Heart left ventricle (tissue), 16 donors: ENCODE results near the gene CENPV. TPM values are rescaled to one million over a fixed set of nuclear protein-coding genes. Genes with fewer than 3 reads are reported as not detected.
"Not testable (repeated sequence)": the region's sequence is repeated elsewhere in the genome, so short reads cannot be mapped to it uniquely, and the experiment has no call there.

Experiments
- ATAC-seq, 4 donors: fragments of 200-7000 bp; cut with Tn5 transposase; one replicate each; pipeline ENCODE4 v1.9.1; 2020 to 2022; ENCODE audit warnings: moderate library complexity in 4 of 4, mild to moderate bottlenecking in 3 of 4, moderate number of reproducible peaks in 1 of 4
- DNase-seq, 5 donors: peaks; one replicate each; pipeline ENCODE4 v3.0.0-alpha.2; 2020
- H3K27ac ChIP-seq, 12 donors: fragments of 200-600 bp; sonication (generic) in 4 of 12; one replicate each; pipeline versions ENCODE4 v1.5.0 to v1.8.0; 2016 to 2022; ENCODE audit warnings: mild to moderate bottlenecking in 2 of 12
- H3K27me3 ChIP-seq, 9 donors: fragments of 200-600 bp; sonication (generic) in 2 of 9; one replicate each; pipeline versions ENCODE4 v1.5.1 to v1.8.0; 2016 to 2022; ENCODE audit warnings: mild to moderate bottlenecking in 3 of 9
- H3K36me3 ChIP-seq, 9 donors: fragments of 200-600 bp; sonication (generic) in 2 of 9; one replicate each; pipeline versions ENCODE4 v1.5.0 to v1.8.0; 2018 to 2022; ENCODE audit warnings: mild to moderate bottlenecking in 2 of 9
- H3K4me1 ChIP-seq, 12 donors: fragments of 200-600 bp; sonication (generic) in 4 of 12; one replicate each; pipeline versions ENCODE4 v1.5.0 to v1.8.0; 2016 to 2022; ENCODE audit warnings: mild to moderate bottlenecking in 3 of 12
- H3K4me3 ChIP-seq, 12 donors: fragments of 200-600 bp; sonication (generic) in 4 of 12; one replicate each; pipeline versions ENCODE4 v1.5.0 to v1.8.0; 2017 to 2022; ENCODE audit warnings: mild to moderate bottlenecking in 9 of 12, moderate library complexity in 4 of 12
- H3K9me3 ChIP-seq, 12 donors: fragments of 200-600 bp; sonication (generic) in 4 of 12; one replicate each; pipeline versions ENCODE4 v1.5.0 to v1.8.0; 2016 to 2022; ENCODE audit warnings: mild to moderate bottlenecking in 1 of 12
- CTCF ChIP-seq, 12 donors: fragments of 200-600 bp; sonication (generic) in 4 of 12; IDR thresholded peaks; one replicate each; pipeline versions ENCODE4 v1.5.0 to v1.8.0; 2018 to 2022; ENCODE audit warnings: antibody characterized with exemption in 12 of 12, mild to moderate bottlenecking in 5 of 12
- POLR2A ChIP-seq, 2 donors: fragments of 450-650 bp; IDR thresholded peaks; one replicate each; pipeline ENCODE4 v1.6.1; 2017; ENCODE audit warnings: antibody characterized with exemption in 2 of 2, mild to moderate bottlenecking in 2 of 2, moderate library complexity in 2 of 2
- WGBS, 4 donors: extraction: QIAGEN DNeasy Blood & Tissue Kit in 2 of 4; methylation state at CpG; one replicate each; pipeline versions ENCODE4 v1.1.5 to v1.1.7; 2013 to 2018; 5-methylcytosine and 5-hydroxymethylcytosine counted together
- intact Hi-C, 10 donors: fragments of 100-400 bp; cut with DNase I; formaldehyde crosslinking; loops; one replicate each; pipeline versions ENCODE4 v1.11.1 to v1.14.2; 2022
- long read RNA-seq, 3 donors: library from polyadenylated mRNA; unstranded; transcript quantifications; one replicate each; pipeline ENCODE4 v2.0.0, GENCODE V29; 2020 to 2021
- polyA plus RNA-seq, 2 donors: library from polyadenylated mRNA; stranded (reverse); fragments of 200-250 nt; gene quantifications; one replicate each; pipeline ENCODE4 v1.2.3, GENCODE V29; 2013
- total RNA-seq, 9 donors: library from RNA; depleted of rRNA in 2 of 9; stranded (reverse); fragments of >200 nt in 2 of 9; fragmentation: NEBNext Ultra II Directional in 3 of 9; extraction: Animal tissue kit (Norgen Biotek cat#: 25700) in 3 of 9; gene quantifications; one replicate each; pipeline versions ENCODE4 v1.1.0 to v1.2.4, GENCODE V29; 2016 to 2023
- donor health status: ischemic (EF 13 %, LVEDD 7.1; RV severe dilation, severe dysfunction).
- donor health status: healthy with polysubstance abuse.
- donor health status: DM: no; HTN: yes; CAD: no.
- donor health status: DM: no; HTN: no; CAD: no.
- donor health status: ischemic (EF 25% LVEDD 6.9; RV normal size, moderate dysfunction).
- donor health status: ischemic (EF 25% LVEDD 5.7; RV mildly dilated, moderate dysfunction).
- donor health status: healthy.
- donor health status: DM: yes; HTN: yes; CAD: no.
- donor health status: ischemic (EF 35%, LVEDD 5.7; RV mildly dilated, moderate dysfunction).
- donor health status: nonischemic (EF 11% LVEDD 7.7; RV severe dilation, severe dysfunction).
- donor health status: DM: yes; HTN: yes; CAD: no.
- donor health status: PGD.
- donor health status: ischemic (EF 29% LVEDD 5.4; RV normal size, mild dysfunction).
- donor health status: nonischemic (EF 23%, LVEDD 6.1; RV moderate dilation, normal function).

The CENPV gene
- total RNA-seq = 10 to 100 TPM in 8 of 9 donors, 1 to 10 TPM in 1; 9.7 to 15.0 (median 11.5) TPM
- 10 to 100 TPM in 1 of 2 donors, 1 to 10 TPM in 1; 9.1 to 18.7 TPM for polyA plus RNA-seq
- long read RNA-seq, donor 1, transcript CENPV-201 (5 exons, 1,165 nt) = major isoform, 14 of 19 reads
- long read RNA-seq, donor 1, partial matches to known transcripts = 0 of 19 reads
- long read RNA-seq, donor 1, other reads (novel, unspliced or antisense) = 2 of 19 reads
- long read RNA-seq, donor 2 = 0 reads
- long read RNA-seq, donor 3, transcript CENPV-201 (5 exons, 1,165 nt) = major isoform, 14 of 17 reads
- long read RNA-seq, donor 3, partial matches to known transcripts = 2 of 17 reads
- long read RNA-seq, donor 3, other reads (novel, unspliced or antisense) = 0 of 17 reads

- peak; percentile 25 to 82 (median 54) for ATAC-seq
- Histone ChIP-seq H3K9me3 (no peaks in the 10 kb centered on the region), H3K27ac (peak within 1 kb of the TSS in 3 of 12 donors; percentile 14 to 54 (median 42)), H3K27me3 (peaks cover 0 to 14% (median 0%) of the 10 kb centered on the region in 9 donors), H3K36me3 (peaks cover 0 to 11% (median 0%) of the 10 kb centered on the region in 9 donors), H3K4me1 (peaks cover 0 to 19% (median 7%) of the 10 kb centered on the region in 12 donors), H3K4me3 (peak within 1 kb of the TSS; percentile 48 to 85 (median 66))
- intact Hi-C loops = no loop called here
- DNase-seq = peak; percentile 20 to 70 (median 36)
- WGBS, 4 donors = 15 to 52% (median 20%) methylated on average over 29 to 83 of the region's 83 CpGs
- no peak for TF ChIP-seq POLR2A (IDR thresholded peaks at IDR 0.05)
- TF ChIP-seq CTCF (IDR thresholded peaks at IDR 0.05) = peak in 4 of 12 donors; percentile 8 to 28 (median 12)
Measured at GRCh38 chr17:16353317-16354174, at the start of gene CENPV. Gene CENPV, minus strand, starts transcription at chr17:16353469. Its CDS starts 33 bp downstream, at chr17:16353436.

- no peak for TF ChIP-seq POLR2A (IDR thresholded peaks at IDR 0.05)
- no peak for TF ChIP-seq CTCF (IDR thresholded peaks at IDR 0.05)
- H3K27ac ChIP-seq = no peak overlapping the region
- WGBS, 4 donors = 66 to 71% (median 67%) methylated on average over 9 of the region's 9 CpGs
Measured at GRCh38 chr17:16398270-16399267, 45.3 kb upstream of the CENPV start.

GRCh38 chr17:16396693-16397092 lies 43.4 kb upstream of the CENPV start:
- H3K4me3 ChIP-seq, H3K27me3 ChIP-seq, DNase-seq, intact Hi-C loops, H3K36me3 ChIP-seq, H3K9me3 ChIP-seq: not testable (repeated sequence)
- Histone ChIP-seq H3K27ac (peak overlapping the region in 10 of 12 donors; percentile 44 to 82 (median 72)), H3K4me1 (peaks cover 0 to 14% (median 7%) of the 10 kb centered on the region in 12 donors)
- peak; percentile 49 to 92 (median 84) for ATAC-seq
- WGBS, 4 donors = 22 to 39% (median 37%) methylated on average over 2 of the region's 2 CpGs; no CpG with 5 or more reads in 1 of the 4 donors

More at GRCh38 chr17:16398270-16399267, 45.3 kb upstream of the CENPV start:
- intact Hi-C loops = no loop called here
- no peak for ATAC-seq
- Histone ChIP-seq H3K4me3 (no peak overlapping the region), H3K4me1 (peaks cover 0 to 14% (median 7%) of the 10 kb centered on the region in 12 donors), H3K9me3 (no peaks in the 10 kb centered on the region), H3K27me3 (no peaks in the 10 kb centered on the region), H3K36me3 (no peaks in the 10 kb centered on the region)
- DNase-seq = no peak

GRCh38 chr17:16395887-16396286 lies 42.6 kb upstream of the CENPV start:
- WGBS, 4 donors = 58 to 81% (median 71%) methylated on average over 4 of the region's 4 CpGs
- H3K36me3 ChIP-seq, H3K27me3 ChIP-seq, intact Hi-C loops, H3K9me3 ChIP-seq, H3K4me3 ChIP-seq: not testable (repeated sequence)
- ATAC-seq = peak; percentile 45 to 83 (median 77)
- peak in 2 of 5 donors; percentile 32 to 51 for DNase-seq
- Histone ChIP-seq H3K27ac (peak overlapping the region in 10 of 12 donors; percentile 44 to 82 (median 72)), H3K4me1 (peaks cover 0 to 14% (median 7%) of the 10 kb centered on the region in 12 donors)

- peaks cover 0 to 14% (median 7%) of the 10 kb centered on the region in 12 donors for H3K4me1 ChIP-seq
- intact Hi-C loops, H3K4me3 ChIP-seq, H3K27me3 ChIP-seq, ATAC-seq, H3K36me3 ChIP-seq, H3K27ac ChIP-seq, H3K9me3 ChIP-seq, DNase-seq: not testable (repeated sequence)
- 86 to 90% (median 89%) methylated on average over 11 of the region's 11 CpGs for WGBS, 4 donors
Measured at GRCh38 chr17:16392491-16392890, 39.2 kb upstream of the CENPV start.
